ENCODE measurements around the gene DIPK1A. TPM values are rescaled to one million over a fixed set of nuclear protein-coding genes. Genes with fewer than 3 reads are reported as not detected.

The DIPK1A gene
- polyA plus RNA-seq, 1 donor from 2014 or later = 10.0 TPM

DNA sequence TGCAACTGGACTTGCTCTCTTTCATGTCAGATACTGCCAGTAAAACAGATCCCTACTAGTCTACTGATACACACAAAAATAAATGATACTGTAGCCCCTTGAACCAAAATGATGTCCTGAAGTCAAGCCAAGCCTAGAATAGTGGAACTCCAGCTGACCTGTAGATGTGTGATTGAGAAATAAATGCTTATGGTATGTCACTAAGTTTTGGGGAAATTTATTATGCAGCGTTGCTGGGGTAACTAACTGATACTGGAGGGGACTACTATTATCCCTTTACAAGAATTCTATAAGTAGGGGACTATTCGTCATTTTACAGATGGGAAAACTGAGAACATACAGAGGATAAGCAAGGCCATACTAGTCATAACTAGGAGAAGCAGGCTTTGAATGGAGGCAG, 73.8 kb downstream of the DIPK1A start:
- H2AFZ ChIP-seq (ENCODE audit: low read depth, low read length) = no peak overlapping the region
- H3K36me3 ChIP-seq (ENCODE audit: insufficient read depth, low read length) = no peaks in the 10 kb centered on the region
- peaks cover 5% of the 10 kb centered on the region for H3K9me3 ChIP-seq (ENCODE audit: low read length)
- H3K4me3 ChIP-seq (ENCODE audit: low read length) = no peak overlapping the region
- no peaks in the 10 kb centered on the region for H3K9me2 ChIP-seq (ENCODE audit: insufficient read depth, low read length)
- H3K9ac ChIP-seq (ENCODE audit: low read length) = no peak overlapping the region
- H3K27ac ChIP-seq (ENCODE audit: low read length) = no peak overlapping the region
- no peaks in the 10 kb centered on the region for H4K20me1 ChIP-seq (ENCODE audit: insufficient read depth)
- H3K27me3 ChIP-seq (ENCODE audit: insufficient read depth, low read depth, low read length) = no peaks in the 10 kb centered on the region
- no peak overlapping the region for H3K4me2 ChIP-seq (ENCODE audit: low read length)
- no peaks in the 10 kb centered on the region for H3K79me2 ChIP-seq (replicated peaks; ENCODE audit: insufficient read depth, low read length)
- H3F3A ChIP-seq (ENCODE audit: insufficient read depth, low read length, poor library complexity, severe bottlenecking) = no peaks in the 10 kb centered on the region
- TF ChIP-seq, protein P1, sequence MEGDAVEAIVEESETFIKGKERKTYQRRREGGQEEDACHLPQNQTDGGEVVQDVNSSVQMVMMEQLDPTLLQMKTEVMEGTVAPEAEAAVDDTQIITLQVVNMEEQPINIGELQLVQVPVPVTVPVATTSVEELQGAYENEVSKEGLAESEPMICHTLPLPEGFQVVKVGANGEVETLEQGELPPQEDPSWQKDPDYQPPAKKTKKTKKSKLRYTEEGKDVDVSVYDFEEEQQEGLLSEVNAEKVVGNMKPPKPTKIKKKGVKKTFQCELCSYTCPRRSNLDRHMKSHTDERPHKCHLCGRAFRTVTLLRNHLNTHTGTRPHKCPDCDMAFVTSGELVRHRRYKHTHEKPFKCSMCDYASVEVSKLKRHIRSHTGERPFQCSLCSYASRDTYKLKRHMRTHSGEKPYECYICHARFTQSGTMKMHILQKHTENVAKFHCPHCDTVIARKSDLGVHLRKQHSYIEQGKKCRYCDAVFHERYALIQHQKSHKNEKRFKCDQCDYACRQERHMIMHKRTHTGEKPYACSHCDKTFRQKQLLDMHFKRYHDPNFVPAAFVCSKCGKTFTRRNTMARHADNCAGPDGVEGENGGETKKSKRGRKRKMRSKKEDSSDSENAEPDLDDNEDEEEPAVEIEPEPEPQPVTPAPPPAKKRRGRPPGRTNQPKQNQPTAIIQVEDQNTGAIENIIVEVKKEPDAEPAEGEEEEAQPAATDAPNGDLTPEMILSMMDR (IDR thresholded peaks at IDR 0.05; ENCODE audit: poor library complexity, severe bottlenecking) = no peak
- TF ChIP-seq RAD21 (conservative IDR thresholded peaks at IDR 0.05) (no peak), SMC3 (conservative IDR thresholded peaks at IDR 0.05; ENCODE audit: poor library complexity) (no peak), TAF1 (IDR thresholded peaks at IDR 0.05; ENCODE audit: low read depth) (no peak), EP300 (conservative IDR thresholded peaks at IDR 0.05; ENCODE audit: poor library complexity, severe bottlenecking) (no peak), MXI1 (conservative IDR thresholded peaks at IDR 0.05; ENCODE audit: poor library complexity, severe bottlenecking) (no peak), EZH2 (IDR thresholded peaks at IDR 0.05; ENCODE audit: borderline replicate concordance, insufficient read depth, low read length, poor library complexity, severe bottlenecking) (no peak), POLR2AphosphoS5 (IDR thresholded peaks at IDR 0.05) (no peak)
- TF ChIP-seq, protein P2, sequence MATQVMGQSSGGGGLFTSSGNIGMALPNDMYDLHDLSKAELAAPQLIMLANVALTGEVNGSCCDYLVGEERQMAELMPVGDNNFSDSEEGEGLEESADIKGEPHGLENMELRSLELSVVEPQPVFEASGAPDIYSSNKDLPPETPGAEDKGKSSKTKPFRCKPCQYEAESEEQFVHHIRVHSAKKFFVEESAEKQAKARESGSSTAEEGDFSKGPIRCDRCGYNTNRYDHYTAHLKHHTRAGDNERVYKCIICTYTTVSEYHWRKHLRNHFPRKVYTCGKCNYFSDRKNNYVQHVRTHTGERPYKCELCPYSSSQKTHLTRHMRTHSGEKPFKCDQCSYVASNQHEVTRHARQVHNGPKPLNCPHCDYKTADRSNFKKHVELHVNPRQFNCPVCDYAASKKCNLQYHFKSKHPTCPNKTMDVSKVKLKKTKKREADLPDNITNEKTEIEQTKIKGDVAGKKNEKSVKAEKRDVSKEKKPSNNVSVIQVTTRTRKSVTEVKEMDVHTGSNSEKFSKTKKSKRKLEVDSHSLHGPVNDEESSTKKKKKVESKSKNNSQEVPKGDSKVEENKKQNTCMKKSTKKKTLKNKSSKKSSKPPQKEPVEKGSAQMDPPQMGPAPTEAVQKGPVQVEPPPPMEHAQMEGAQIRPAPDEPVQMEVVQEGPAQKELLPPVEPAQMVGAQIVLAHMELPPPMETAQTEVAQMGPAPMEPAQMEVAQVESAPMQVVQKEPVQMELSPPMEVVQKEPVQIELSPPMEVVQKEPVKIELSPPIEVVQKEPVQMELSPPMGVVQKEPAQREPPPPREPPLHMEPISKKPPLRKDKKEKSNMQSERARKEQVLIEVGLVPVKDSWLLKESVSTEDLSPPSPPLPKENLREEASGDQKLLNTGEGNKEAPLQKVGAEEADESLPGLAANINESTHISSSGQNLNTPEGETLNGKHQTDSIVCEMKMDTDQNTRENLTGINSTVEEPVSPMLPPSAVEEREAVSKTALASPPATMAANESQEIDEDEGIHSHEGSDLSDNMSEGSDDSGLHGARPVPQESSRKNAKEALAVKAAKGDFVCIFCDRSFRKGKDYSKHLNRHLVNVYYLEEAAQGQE (IDR thresholded peaks at IDR 0.05; ENCODE audit: borderline replicate concordance) = no peak

DNA sequence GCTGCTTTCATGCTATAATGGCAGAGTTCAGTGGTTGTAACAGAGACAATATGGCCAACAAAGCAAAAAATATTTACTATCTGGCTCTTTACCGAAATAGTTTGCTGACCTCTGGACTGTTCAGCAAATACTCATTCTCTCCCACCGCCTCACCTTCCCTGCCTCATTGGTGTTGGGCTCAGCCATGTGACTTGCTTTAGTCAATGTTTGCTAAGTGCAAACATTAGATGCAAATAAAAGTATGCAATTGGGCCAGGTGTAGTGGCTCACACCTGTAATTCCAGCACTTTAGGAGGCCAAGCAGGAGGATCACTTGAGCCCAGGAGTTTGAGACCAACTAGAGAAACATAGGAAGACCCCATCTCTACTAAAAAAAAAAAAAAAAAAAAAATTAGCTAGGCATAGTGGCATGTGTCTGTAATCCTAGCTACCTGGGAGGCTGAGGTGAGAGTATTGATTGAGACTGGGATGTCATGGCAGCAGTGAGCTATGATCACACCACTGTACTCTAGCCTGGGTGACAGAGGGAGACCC, 74.3 kb downstream of the DIPK1A start:
- TF ChIP-seq, protein P1 (IDR thresholded peaks at IDR 0.05; ENCODE audit: poor library complexity, severe bottlenecking) = no peak
- TF ChIP-seq RAD21 (conservative IDR thresholded peaks at IDR 0.05) (no peak), MXI1 (conservative IDR thresholded peaks at IDR 0.05; ENCODE audit: poor library complexity, severe bottlenecking) (no peak), TAF1 (IDR thresholded peaks at IDR 0.05; ENCODE audit: low read depth) (no peak), SMC3 (conservative IDR thresholded peaks at IDR 0.05; ENCODE audit: poor library complexity) (no peak), EP300 (conservative IDR thresholded peaks at IDR 0.05; ENCODE audit: poor library complexity, severe bottlenecking) (no peak), POLR2AphosphoS5 (IDR thresholded peaks at IDR 0.05) (no peak), EZH2 (IDR thresholded peaks at IDR 0.05; ENCODE audit: borderline replicate concordance, insufficient read depth, low read length, poor library complexity, severe bottlenecking) (no peak)
- TF ChIP-seq, protein P2 (IDR thresholded peaks at IDR 0.05; ENCODE audit: borderline replicate concordance) = no peak
- Histone ChIP-seq H3K4me3 (ENCODE audit: low read length) (no peak overlapping the region), H3F3A (ENCODE audit: insufficient read depth, low read length, poor library complexity, severe bottlenecking) (no peaks in the 10 kb centered on the region), H3K4me2 (ENCODE audit: low read length) (no peak overlapping the region), H3K9me2 (ENCODE audit: insufficient read depth, low read length) (no peaks in the 10 kb centered on the region), H3K27ac (ENCODE audit: low read length) (no peak overlapping the region), H3K9ac (ENCODE audit: low read length) (no peak overlapping the region), H3K9me3 (ENCODE audit: low read length) (peaks cover 5% of the 10 kb centered on the region), H3K27me3 (ENCODE audit: insufficient read depth, low read depth, low read length) (no peaks in the 10 kb centered on the region), H4K20me1 (ENCODE audit: insufficient read depth) (no peaks in the 10 kb centered on the region), H2AFZ (ENCODE audit: low read depth, low read length) (no peak overlapping the region), H3K36me3 (ENCODE audit: insufficient read depth, low read length) (no peaks in the 10 kb centered on the region), H3K79me2 (replicated peaks; ENCODE audit: insufficient read depth, low read length) (no peaks in the 10 kb centered on the region)

Data from neural cell (in vitro differentiated cells).